ENCODE measurements around the gene CSK. TPM values are rescaled to one million over a fixed set of nuclear protein-coding genes. Genes with fewer than 3 reads are reported as not detected.

CSK gene
- polyA plus RNA-seq, 1 donor = 62.4 TPM

DNA sequence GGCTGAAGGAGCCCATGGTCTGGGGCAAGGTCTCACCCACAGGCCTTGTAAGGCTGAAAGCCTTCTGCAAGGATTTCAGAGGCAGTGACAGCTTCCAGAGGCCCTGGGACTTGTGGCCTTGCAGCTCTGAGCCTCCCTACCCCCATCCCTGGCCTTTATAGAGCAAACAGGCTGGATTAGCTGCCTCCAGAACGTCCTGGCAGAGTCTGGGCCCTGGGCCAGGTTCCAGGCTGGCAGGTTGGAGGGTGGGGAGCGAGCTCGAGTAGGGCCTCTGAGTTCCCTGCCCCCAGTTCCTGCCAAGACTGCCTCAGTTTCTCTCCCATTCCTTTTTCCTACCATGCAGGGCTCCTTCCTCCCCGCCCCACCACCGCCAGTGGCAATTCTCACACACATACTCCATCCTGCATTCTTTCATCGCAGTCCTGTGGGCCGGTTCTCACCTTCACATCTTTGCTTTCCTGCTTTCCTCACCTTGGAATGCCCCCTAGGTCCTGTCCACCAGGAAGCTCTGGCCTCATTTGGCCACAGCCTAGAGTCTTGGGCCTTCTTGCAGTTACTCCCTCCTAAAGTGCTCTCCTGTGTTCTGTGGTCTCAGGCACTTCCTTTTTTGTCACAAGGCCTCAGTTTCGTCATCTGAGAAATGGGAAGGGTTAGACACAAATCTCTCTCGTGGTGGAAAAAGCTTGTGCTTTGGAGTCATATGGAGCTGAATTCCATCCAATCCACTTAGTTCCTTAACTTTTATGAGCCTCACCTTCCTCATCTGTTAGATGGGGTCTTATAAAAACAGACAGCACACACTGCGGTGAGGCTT, 33.4 kb downstream of the CSK start:
- Histone ChIP-seq H3K27ac (ENCODE audit: low read length) (no peak overlapping the region), H3K4me1 (ENCODE audit: control insufficient read depth, insufficient read depth, low read length) (peaks cover 5% of the 10 kb centered on the region), H3K9me3 (ENCODE audit: control insufficient read depth, low read depth, low read length) (no peaks in the 10 kb centered on the region), H3K36me3 (ENCODE audit: control insufficient read depth, insufficient read depth, low read length) (no peaks in the 10 kb centered on the region), H3K4me3 (ENCODE audit: low read length) (no peak overlapping the region), H3K27me3 (ENCODE audit: control insufficient read depth, insufficient read depth, low read length) (no peaks in the 10 kb centered on the region)
- no peak for DNase-seq
- 100% methylated on average over 1 of the region's 10 CpGs for WGBS (ENCODE audit: insufficient coverage, low lambda C conversion rate)

DNA sequence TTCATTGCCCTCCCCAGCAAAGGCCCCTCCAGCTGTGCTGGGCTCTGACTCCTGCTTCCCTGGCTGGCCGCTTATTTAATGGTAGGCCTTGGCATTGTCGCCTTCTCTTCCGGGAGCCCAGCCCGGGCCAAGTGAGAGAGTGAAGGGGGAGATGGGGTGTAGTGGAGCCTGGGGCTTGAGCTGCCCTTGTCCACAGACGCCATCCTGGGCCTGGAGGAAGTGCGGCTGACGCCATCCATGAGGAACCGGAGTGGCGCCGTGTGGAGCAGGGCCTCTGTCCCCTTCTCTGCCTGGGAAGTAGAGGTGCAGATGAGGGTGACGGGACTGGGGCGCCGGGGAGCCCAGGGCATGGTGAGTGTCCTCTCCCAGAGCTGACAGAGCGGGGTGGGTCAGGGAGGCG, 34.1 kb downstream of the CSK start:
- Histone ChIP-seq H3K27ac (ENCODE audit: low read length) (no peak overlapping the region), H3K4me3 (ENCODE audit: low read length) (no peak overlapping the region), H3K36me3 (ENCODE audit: control insufficient read depth, insufficient read depth, low read length) (no peaks in the 10 kb centered on the region), H3K27me3 (ENCODE audit: control insufficient read depth, insufficient read depth, low read length) (no peaks in the 10 kb centered on the region), H3K9me3 (ENCODE audit: control insufficient read depth, low read depth, low read length) (no peaks in the 10 kb centered on the region), H3K4me1 (ENCODE audit: control insufficient read depth, insufficient read depth, low read length) (peaks cover 5% of the 10 kb centered on the region)
- 100% methylated on average over 2 of the region's 15 CpGs for WGBS (ENCODE audit: insufficient coverage, low lambda C conversion rate)
- no peak for DNase-seq

DNA sequence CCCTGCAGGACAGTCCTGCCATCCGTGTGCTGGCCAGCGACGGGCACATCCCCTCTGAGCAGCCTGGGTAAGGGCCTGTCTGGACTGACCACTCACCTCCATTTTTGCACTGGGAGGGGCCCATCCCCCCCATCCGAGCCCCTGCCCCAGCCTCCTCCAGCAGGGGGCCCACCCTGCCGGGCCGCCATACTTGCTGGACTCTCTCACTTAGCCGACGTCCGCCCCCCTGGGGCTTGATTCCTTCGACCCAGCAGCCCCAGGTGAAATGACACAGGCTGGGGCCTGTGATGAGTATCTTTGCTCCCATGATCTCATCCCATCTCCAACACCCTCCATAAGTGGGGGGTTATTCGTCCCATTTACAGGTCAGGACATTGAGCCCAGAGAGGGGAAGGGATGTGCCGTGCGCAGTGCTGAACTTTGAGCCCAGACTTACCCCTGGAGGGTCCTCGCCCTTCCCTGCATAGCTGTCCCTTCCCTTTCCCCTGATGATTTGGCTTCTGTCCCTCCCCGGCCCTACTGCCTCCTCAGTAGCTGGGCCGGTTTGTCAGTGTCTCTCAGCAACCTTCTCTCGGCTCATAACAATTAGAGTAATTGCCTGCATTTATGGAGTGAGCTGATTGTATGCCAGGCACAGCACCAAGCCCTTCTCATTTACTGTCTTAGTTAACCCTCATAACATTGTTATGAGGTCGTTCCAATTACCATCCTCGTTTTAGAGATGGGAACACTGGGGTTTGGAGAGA, 34.9 kb downstream of the CSK start:
- H3K4me1 ChIP-seq (ENCODE audit: control insufficient read depth, insufficient read depth, low read length) = peaks cover 5% of the 10 kb centered on the region
- no peaks in the 10 kb centered on the region for H3K27me3 ChIP-seq (ENCODE audit: control insufficient read depth, insufficient read depth, low read length)
- no CpG with 5 or more reads among the region's 19 CpGs for WGBS (ENCODE audit: insufficient coverage, low lambda C conversion rate)
- no peak overlapping the region for H3K27ac ChIP-seq (ENCODE audit: low read length)
- DNase-seq = no peak
- no peaks in the 10 kb centered on the region for H3K9me3 ChIP-seq (ENCODE audit: control insufficient read depth, low read depth, low read length)
- H3K36me3 ChIP-seq (ENCODE audit: control insufficient read depth, insufficient read depth, low read length) = no peaks in the 10 kb centered on the region
- H3K4me3 ChIP-seq (ENCODE audit: low read length) = no peak overlapping the region

DNA sequence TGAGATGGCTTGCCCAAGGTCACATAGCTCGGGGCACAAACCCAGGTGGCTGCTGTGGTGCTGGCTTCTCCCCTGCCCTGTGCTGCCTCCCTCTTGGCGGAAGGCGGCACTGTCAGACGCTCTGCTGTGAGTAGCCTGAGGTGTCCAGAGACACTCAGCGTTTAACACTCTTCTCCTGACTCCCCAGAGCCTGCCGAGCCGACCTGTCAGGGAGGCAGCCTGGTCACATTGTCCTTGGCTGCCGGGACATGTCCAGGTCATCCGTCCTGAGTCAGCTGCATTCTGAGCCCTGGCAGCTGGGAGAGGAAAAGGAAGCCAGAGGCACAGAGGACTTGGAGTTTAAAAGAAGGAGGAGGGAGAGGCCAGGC, 35.5 kb downstream of the CSK start:
- H3K27ac ChIP-seq (ENCODE audit: low read length) = no peak overlapping the region
- H3K36me3 ChIP-seq (ENCODE audit: control insufficient read depth, insufficient read depth, low read length) = no peaks in the 10 kb centered on the region
- no CpG with 5 or more reads among the region's 9 CpGs for WGBS (ENCODE audit: insufficient coverage, low lambda C conversion rate)
- DNase-seq = peak in 1 of 2 donors; percentile 49
- H3K4me1 ChIP-seq (ENCODE audit: control insufficient read depth, insufficient read depth, low read length) = peaks cover 5% of the 10 kb centered on the region
- no peaks in the 10 kb centered on the region for H3K9me3 ChIP-seq (ENCODE audit: control insufficient read depth, low read depth, low read length)
- no peaks in the 10 kb centered on the region for H3K27me3 ChIP-seq (ENCODE audit: control insufficient read depth, insufficient read depth, low read length)
- H3K4me3 ChIP-seq (ENCODE audit: low read length) = no peak overlapping the region

DNA sequence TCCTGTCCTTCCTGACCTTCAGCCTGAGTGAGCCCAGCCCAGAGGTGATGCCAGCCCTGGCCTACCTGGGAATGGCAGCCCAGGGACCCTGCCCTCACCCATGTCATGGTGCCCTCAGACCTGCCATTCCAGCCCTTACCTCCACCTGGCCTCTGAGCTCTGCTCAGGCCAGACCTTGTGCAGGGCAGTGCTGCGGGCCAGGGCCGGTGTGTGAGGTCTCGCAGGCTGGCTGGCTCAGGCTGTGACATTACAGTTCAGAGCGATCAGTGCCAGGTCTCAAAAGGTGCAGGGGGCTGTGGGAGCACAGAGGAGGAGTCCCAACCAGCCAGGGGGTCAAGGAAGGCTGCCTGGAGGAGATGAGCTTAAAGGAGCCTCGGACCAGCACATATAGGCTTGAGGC, 38.2 kb downstream of the CSK start:
- no peak overlapping the region for H3K27ac ChIP-seq (ENCODE audit: low read length)
- H3K27me3 ChIP-seq (ENCODE audit: control insufficient read depth, insufficient read depth, low read length) = peaks cover 14% of the 10 kb centered on the region
- H3K4me3 ChIP-seq (ENCODE audit: low read length) = no peak overlapping the region
- WGBS (ENCODE audit: insufficient coverage, low lambda C conversion rate) = no CpG with 5 or more reads among the region's 5 CpGs
- DNase-seq = no peak
- H3K36me3 ChIP-seq (ENCODE audit: control insufficient read depth, insufficient read depth, low read length) = no peaks in the 10 kb centered on the region
- H3K9me3 ChIP-seq (ENCODE audit: control insufficient read depth, low read depth, low read length) = no peaks in the 10 kb centered on the region
- H3K4me1 ChIP-seq (ENCODE audit: control insufficient read depth, insufficient read depth, low read length) = peaks cover 5% of the 10 kb centered on the region

DNA sequence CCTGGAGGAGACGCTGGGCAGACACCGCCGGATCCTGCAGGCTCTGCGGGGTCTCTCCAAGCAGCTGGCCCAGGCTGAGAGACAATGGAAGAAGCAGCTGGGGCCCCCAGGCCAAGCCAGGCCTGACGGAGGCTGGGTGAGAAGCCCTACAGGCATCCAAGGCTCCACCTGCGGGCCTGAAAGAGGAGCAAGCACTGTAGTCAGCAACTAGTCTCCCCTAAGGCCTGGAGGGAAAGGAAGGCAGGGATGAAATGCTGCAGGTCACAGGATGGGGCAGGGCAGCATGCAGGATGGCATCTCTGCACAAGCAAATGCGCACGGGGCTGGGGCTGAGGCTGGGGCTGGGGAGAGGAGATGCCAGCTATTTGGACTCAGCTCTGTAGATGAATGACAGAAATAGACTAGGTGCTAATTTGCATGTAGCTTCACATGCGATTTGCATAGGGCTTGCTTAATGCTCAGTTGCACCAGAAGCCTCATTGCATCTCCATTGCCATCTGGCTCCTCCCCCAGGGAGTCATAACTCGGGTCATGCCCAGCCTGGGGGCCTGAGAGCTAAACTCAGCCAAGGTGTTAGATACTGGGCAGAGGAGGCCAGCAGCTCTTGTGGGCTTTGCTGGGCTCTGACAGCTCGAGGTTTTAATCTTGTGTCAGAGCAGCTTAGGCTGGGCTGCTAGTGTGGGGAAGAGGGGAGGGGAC, 39.4 kb downstream of the CSK start:
- H3K9me3 ChIP-seq (ENCODE audit: control insufficient read depth, low read depth, low read length) = no peaks in the 10 kb centered on the region
- H3K4me1 ChIP-seq (ENCODE audit: control insufficient read depth, insufficient read depth, low read length) = peaks cover 7% of the 10 kb centered on the region
- no peak overlapping the region for H3K27ac ChIP-seq (ENCODE audit: low read length)
- no CpG with 5 or more reads among the region's 11 CpGs for WGBS (ENCODE audit: insufficient coverage, low lambda C conversion rate)
- DNase-seq = no peak
- H3K4me3 ChIP-seq (ENCODE audit: low read length) = no peak overlapping the region
- H3K27me3 ChIP-seq (ENCODE audit: control insufficient read depth, insufficient read depth, low read length) = peaks cover 24% of the 10 kb centered on the region
- H3K36me3 ChIP-seq (ENCODE audit: control insufficient read depth, insufficient read depth, low read length) = no peaks in the 10 kb centered on the region

DNA sequence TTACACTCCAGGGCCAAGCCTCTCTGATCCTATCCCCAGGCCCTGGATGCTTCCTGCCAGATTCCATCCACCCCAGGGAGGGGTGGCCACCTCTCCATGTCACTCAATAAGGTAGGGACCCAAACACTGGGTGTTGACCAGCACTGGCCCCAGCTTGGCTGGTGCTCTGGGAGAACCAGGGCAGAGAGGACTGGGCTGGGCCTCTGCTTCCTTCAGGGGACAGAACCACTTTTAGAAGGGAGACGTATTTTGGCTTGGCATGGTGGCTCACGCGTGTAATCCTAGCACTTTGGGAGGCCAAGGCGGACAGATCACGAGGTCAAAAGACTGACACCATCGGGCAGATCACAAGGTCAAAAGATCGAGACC, 39.9 kb downstream of the CSK start:
- Histone ChIP-seq H3K9me3 (ENCODE audit: control insufficient read depth, low read depth, low read length) (no peaks in the 10 kb centered on the region), H3K27me3 (ENCODE audit: control insufficient read depth, insufficient read depth, low read length) (peaks cover 28% of the 10 kb centered on the region), H3K27ac (ENCODE audit: low read length) (no peak overlapping the region), H3K36me3 (ENCODE audit: control insufficient read depth, insufficient read depth, low read length) (no peaks in the 10 kb centered on the region), H3K4me3 (ENCODE audit: low read length) (no peak overlapping the region), H3K4me1 (ENCODE audit: control insufficient read depth, insufficient read depth, low read length) (peaks cover 8% of the 10 kb centered on the region)
- 100% methylated on average over 1 of the region's 7 CpGs for WGBS (ENCODE audit: insufficient coverage, low lambda C conversion rate)
- DNase-seq = no peak

DNA sequence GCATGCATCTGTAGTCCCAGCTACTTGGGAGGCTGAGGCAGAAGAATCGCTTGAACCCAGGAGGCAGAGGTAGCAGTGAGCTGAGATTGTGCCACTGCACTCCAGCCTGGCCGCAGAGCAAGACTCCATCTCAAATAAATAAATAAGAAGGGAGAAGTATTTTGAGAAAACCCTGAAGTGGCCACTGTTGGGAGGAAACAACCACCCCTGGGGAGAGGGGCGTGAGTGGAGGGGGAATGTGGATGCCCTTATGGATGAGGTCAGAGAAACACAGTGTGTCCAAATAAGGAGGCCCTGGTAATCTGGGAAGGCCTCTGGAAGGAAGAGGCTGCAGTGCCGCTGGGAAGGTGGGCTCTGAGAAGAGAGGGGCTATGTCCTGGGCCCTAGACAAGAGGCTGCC, 40.4 kb downstream of the CSK start:
- WGBS (ENCODE audit: insufficient coverage, low lambda C conversion rate) = no CpG with 5 or more reads among the region's 4 CpGs
- Histone ChIP-seq H3K4me3 (ENCODE audit: low read length) (no peak overlapping the region), H3K27me3 (ENCODE audit: control insufficient read depth, insufficient read depth, low read length) (peaks cover 33% of the 10 kb centered on the region), H3K36me3 (ENCODE audit: control insufficient read depth, insufficient read depth, low read length) (no peaks in the 10 kb centered on the region), H3K27ac (ENCODE audit: low read length) (no peak overlapping the region), H3K9me3 (ENCODE audit: control insufficient read depth, low read depth, low read length) (no peaks in the 10 kb centered on the region), H3K4me1 (ENCODE audit: control insufficient read depth, insufficient read depth, low read length) (peaks cover 9% of the 10 kb centered on the region)
- no peak for DNase-seq

DNA sequence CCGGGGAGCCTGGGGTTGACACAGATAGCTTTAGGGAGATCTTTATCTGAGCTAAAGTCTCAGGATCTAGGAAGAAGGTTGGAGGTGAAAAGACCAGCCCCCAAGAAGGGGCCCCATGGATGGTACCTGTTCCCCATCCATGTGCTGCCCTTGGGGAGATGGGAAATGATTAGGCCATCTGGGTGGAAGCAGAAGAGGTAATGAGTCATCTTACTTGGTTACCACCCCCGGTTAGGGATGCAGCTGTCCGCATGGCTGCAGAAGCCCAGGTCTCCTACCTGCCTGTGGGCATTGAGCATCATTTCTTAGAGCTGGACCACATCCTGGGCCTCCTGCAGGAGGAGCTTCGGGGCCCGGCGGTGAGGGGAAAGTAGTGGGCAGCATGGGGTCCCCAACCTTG, 41.4 kb downstream of the CSK start:
- H3K27me3 ChIP-seq (ENCODE audit: control insufficient read depth, insufficient read depth, low read length) = peaks cover 43% of the 10 kb centered on the region
- no CpG with 5 or more reads among the region's 6 CpGs for WGBS (ENCODE audit: insufficient coverage, low lambda C conversion rate)
- no peak overlapping the region for H3K27ac ChIP-seq (ENCODE audit: low read length)
- no peak for DNase-seq
- H3K36me3 ChIP-seq (ENCODE audit: control insufficient read depth, insufficient read depth, low read length) = no peaks in the 10 kb centered on the region
- H3K4me1 ChIP-seq (ENCODE audit: control insufficient read depth, insufficient read depth, low read length) = peaks cover 9% of the 10 kb centered on the region
- H3K4me3 ChIP-seq (ENCODE audit: low read length) = no peak overlapping the region
- H3K9me3 ChIP-seq (ENCODE audit: control insufficient read depth, low read depth, low read length) = no peaks in the 10 kb centered on the region

DNA sequence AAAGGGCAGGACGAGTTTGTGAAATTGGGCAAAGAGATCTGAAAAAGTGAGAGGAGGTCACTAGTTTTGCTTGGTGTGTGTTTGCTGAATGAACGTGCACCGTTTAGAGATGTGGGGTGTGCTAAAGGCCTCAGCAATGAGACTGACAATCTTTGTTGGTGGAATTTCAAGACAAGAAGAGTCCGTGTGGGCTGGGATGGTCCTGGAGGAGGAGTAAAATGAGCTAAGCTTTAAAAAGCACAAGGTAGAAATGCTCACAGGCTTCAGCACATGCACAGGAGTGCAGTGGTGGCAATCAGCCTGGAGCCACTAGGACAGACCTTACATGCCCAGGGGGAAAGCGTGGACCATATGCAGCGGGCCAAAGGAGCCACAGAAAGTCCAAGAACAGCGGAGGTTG, 43.1 kb downstream of the CSK start:
- Histone ChIP-seq H3K27ac (ENCODE audit: low read length) (no peak overlapping the region), H3K4me3 (ENCODE audit: low read length) (no peak overlapping the region), H3K4me1 (ENCODE audit: control insufficient read depth, insufficient read depth, low read length) (peaks cover 9% of the 10 kb centered on the region), H3K36me3 (ENCODE audit: control insufficient read depth, insufficient read depth, low read length) (no peaks in the 10 kb centered on the region), H3K9me3 (ENCODE audit: control insufficient read depth, low read depth, low read length) (no peaks in the 10 kb centered on the region), H3K27me3 (ENCODE audit: control insufficient read depth, insufficient read depth, low read length) (peaks cover 49% of the 10 kb centered on the region)
- WGBS (ENCODE audit: insufficient coverage, low lambda C conversion rate) = 88% methylated on average over 1 of the region's 7 CpGs
- DNase-seq = no peak

Measured in large intestine (tissue), 3 donors.